Epithelial cell of esophagus (primary cell): ENCODE data around the gene C14orf93.
"Not testable (repeated sequence)": the region's sequence is repeated elsewhere in the genome, so short reads cannot be mapped to it uniquely, and the experiment has no call there.

Source experiments
- DNase-seq: peaks from one replicate; pipeline ENCODE4 v3.0.0; 2010; ENCODE audit warnings: low read depth
- H3K4me3 ChIP-seq: 2 replicates; pipeline ENCODE4 v1.5.1; 2011; ENCODE audit warnings: mild to moderate bottlenecking, low read length, control low read depth
- TF ChIP-seq, protein P1 (sequence below): IDR thresholded peaks from 2 replicates; pipeline ENCODE4 v1.5.1; 2011; ENCODE audit warnings: low read depth, mild to moderate bottlenecking, low read length, control low read depth, inconsistent platforms; ENCODE audit not compliant: insufficient read depth; ENCODE audit errors: missing control alignments

Gene C14orf93

DNA sequence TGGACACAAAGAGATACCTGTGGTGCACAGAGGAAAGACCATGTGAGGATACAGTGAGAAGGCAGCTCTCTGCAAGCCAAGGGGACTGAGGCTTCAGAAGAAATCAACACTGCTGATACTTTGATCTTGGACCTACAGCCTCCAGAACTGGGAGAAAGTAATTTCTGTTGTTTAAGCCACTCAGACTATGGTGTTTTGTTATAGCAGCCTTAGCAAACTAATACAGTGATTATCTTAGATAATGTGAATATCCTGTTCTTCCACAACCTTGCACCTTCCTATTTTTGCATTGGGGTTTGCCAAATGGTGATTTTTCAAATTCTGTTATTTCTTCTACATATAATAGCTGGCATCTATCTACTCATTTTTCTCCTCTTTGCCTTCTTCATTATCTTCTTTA lies 8.2 kb upstream of the C14orf93 start:
- H3K4me3 ChIP-seq: no peak overlapping the region
- TF ChIP-seq, protein P1, sequence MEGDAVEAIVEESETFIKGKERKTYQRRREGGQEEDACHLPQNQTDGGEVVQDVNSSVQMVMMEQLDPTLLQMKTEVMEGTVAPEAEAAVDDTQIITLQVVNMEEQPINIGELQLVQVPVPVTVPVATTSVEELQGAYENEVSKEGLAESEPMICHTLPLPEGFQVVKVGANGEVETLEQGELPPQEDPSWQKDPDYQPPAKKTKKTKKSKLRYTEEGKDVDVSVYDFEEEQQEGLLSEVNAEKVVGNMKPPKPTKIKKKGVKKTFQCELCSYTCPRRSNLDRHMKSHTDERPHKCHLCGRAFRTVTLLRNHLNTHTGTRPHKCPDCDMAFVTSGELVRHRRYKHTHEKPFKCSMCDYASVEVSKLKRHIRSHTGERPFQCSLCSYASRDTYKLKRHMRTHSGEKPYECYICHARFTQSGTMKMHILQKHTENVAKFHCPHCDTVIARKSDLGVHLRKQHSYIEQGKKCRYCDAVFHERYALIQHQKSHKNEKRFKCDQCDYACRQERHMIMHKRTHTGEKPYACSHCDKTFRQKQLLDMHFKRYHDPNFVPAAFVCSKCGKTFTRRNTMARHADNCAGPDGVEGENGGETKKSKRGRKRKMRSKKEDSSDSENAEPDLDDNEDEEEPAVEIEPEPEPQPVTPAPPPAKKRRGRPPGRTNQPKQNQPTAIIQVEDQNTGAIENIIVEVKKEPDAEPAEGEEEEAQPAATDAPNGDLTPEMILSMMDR: no peak
- no peak for DNase-seq

DNA sequence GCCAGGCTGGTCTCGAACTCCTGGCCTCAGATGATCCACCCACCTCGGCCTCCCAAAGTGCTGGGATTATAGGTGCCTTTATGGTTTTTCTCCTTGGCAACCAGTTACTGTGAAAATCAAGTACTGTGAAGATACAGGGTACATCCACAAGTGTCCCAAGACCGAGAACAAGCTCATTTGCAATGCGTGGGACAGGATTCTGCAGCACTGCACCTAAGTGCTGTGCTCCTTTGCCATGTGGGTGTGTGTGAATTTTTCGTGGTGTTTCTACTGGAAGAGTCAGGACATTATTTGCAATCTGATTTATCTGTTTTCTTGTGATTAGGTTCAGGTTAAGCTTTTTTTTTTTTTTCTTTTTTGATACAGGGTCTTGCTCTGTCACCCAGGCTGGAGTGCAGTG lies 7.1 kb upstream of the C14orf93 start:
- no peak overlapping the region for H3K4me3 ChIP-seq
- TF ChIP-seq, protein P1: no peak
- no peak for DNase-seq

- H3K4me3 ChIP-seq: no peak overlapping the region
- TF ChIP-seq, protein P1: no peak
- DNase-seq: no peak
These were observed 5.7 kb upstream of the C14orf93 start for GRCh38 chr14:23015618-23016017.

- H3K4me3 ChIP-seq, DNase-seq: not testable (repeated sequence)
These were observed 3.8 kb upstream of the C14orf93 start for GRCh38 chr14:23013749-23014054.

DNA sequence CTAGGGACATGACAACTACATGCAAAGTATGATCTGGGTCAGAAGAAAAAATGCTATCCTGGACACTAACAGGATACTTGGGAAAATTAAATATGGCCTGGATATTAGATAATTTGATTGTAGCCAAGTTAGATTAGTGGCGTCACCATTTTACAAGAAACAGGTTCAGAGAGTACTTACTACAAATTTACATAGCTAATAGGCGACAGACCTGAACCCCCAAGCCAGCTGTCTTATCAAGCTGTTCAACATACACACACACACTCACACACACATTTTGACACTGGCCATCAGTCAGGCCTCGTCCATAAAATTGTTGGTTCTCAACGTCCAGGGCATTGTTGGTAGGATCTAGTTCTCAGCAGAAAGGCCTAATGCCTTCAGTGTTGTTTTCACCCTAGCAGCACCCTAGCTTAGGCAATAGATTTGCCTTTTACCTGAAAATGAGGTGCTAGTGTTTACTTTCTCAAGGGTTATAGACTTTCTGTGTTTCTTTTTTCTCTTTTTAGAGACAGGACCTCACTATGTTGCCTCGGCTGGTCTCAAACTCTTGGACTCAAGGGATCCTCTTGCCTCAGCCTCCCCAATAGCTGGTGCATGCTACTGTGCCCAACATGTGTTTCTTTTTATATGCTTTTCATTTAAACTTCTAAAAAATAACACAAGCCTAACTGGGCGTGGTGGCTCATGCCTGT lies 3.3 kb upstream of the C14orf93 start:
- no peak overlapping the region for H3K4me3 ChIP-seq
- no peak for DNase-seq
- TF ChIP-seq, protein P1: no peak

DNA sequence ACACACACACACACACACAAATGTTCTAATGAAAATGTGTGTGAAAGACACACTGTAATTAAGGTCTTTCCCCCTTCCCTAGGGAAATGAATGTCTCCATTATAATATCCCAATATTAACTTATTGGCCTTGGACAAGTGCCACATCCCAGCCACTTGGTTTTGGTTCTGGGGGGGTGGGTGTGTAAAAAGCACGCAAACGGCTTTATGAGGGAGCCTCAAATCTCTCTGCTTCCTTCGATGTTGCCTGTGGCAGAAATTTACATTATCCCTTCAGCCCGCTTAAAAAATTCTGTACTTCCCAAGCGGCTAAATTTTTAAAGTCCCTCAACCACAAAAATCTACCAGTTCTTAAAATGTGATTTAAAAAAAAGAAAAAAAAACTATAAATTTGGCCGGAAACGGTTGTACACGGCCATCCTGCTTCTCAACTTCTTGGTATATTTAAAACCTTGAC lies 432 bp downstream of the C14orf93 start:
- H3K4me3 ChIP-seq: peak overlapping the region; percentile 74
- TF ChIP-seq, protein P1: no peak
- no peak for DNase-seq

- DNase-seq: no peak
- peak overlapping the region; percentile 74 for H3K4me3 ChIP-seq
- TF ChIP-seq, protein P1: no peak
These were observed 1.1 kb downstream of the C14orf93 start for GRCh38 chr14:23008831-23009230.
